GM19351 (cell line): ENCODE measurements around the gene RIPPLY3.

Experiments used
- ATAC-seq: cut with Tn5 transposase; IDR thresholded peaks from one replicate; pipeline ENCODE4 v1.9.1; 2021; ENCODE audit warnings: mild to moderate bottlenecking, moderate library complexity; ENCODE audit not compliant: unreplicated experiment

Gene RIPPLY3

DNA sequence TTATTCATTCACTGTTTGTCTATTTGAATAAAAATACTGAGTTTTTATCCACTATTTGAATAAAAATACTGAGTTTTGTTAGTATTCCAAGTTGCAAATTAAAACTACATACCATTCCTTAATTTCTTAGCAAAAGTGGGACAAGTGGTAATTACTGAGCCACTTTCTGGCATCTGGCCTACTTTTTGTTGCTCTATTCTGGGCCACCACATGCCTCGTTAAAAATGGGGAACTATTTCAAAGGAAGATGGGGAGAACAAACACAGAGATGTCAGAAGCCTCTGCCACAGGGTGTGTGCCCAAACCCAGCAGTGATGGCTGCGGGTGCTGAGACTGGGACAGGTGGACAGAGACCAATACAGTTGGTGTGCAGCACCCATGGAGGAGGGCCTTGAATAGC is 51.8 kb downstream of the RIPPLY3 start:
- no peak for ATAC-seq

DNA sequence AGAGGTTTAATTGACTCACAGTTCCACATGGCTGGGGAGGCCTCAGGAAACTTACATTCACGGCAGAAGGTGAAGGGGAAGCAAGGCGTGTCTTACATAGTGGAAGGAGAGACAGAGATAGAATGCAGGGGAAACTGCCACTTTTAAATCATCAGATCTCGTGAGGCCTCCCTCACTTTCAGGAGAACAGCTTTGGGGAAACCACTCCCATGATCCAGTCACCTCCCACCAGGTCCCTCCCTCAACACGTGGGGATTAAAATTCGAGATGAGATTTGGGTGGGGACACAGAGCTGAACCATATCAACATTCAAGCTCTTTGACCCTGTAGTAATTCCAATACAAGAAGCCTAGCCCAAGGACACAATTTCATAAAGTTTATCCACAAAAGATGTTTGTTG is 52.7 kb downstream of the RIPPLY3 start:
- no peak for ATAC-seq

DNA sequence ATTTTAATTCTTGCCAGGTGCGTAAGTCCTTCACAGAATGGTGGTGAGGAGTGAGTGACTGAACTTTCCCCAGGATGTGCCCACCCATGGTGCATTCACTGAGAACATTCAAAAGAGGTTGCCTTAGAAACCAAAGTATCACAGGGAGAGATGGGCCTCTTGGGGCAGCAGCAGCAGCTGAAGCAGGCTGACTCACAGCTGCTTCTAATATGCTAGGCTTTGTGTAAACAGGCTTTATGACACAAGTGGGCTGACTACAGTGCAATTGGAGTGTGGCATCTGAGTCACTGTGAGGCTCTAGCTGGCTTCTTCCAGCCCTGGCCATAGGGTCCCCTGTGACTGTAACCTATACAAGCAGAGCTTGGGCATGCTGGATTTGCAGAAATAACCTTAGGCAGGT is 53.8 kb downstream of the RIPPLY3 start:
- no peak for ATAC-seq

DNA sequence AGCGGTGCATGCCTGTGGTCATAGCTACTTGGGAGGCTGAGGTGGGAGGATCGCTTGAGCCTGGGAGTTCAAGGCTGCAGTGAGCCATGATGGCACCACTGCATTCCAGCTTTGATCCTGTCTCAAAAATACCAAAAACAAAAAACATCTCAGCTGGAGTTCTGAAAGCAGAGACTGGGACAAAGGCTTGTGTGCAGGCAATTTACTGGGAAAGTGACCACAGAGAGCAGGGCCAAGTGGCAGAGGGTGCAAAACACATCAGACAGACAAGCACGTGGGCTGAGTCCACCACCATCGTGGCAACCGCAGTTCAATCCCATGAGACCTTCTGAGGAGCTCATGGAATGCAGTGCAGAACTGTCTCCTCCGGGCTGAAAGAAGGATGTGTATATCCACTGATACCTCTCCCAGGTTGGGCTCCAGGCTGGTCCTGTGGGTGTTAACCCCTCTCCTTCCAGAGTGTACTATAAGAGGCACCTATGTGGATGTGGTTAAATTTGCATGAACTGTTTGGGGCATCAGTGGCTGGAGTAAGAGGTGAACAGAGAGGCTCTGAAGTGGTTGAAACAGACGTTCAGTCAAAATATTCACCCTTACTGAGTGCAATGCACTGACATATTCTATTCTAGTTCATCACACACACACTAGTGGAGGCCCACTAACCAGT is 55.6 kb downstream of the RIPPLY3 start:
- ATAC-seq, result no peak

DNA sequence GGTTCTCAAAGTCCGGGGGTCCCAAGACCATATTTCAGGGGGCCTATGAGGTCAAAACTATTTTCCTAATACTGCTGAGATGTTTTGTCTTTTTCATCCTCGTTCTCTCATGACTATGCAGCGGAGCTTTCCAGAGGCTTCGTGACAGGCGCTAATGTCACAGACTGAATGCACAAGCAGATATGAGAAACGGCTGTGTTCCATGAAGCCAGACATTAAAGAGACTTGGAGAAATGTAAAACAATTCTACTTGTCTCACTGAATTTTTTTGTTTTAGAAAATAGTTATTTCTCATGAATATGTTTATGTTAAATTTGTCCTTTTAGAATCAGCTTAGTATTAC is 56.1 kb downstream of the RIPPLY3 start:
- ATAC-seq, result no peak

DNA sequence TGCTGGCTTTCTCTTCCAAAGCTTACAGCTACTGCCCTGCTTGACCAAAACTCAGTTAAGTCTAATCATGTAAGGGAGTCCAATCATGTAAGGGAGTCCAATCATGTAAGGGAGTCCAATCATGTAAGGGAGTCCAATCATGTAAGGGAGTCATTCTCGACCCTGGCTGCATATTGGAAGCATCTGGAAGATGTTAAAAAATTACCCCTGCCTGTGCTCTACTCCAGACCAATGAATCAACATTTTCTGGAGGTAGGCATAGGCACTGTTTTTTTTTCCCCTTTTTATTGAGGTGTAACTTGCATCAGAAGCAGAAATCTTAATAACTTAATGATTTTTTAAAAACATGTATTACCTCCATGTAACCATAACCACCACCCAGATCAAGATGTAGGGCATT is 56.9 kb downstream of the RIPPLY3 start:
- ATAC-seq, result no peak

DNA sequence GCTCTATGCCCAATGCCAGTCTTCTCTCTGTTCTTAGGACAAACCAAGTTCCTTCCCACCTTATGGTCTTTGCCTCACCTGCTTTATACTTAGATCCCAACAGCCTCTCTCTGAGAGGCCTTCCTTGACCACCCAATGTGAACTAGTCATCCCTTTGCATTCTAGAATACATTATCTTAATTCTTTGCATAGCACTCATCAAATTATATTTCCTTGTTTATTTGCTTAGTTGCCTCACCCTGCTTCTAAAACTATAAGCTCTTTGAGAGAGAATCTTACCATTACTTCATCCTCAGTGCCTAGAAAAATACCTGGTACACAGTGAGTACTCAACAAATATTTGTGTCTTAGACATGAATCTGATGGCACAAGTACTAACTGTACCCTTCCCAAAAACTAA is 58.3 kb downstream of the RIPPLY3 start:
- no peak for ATAC-seq

DNA sequence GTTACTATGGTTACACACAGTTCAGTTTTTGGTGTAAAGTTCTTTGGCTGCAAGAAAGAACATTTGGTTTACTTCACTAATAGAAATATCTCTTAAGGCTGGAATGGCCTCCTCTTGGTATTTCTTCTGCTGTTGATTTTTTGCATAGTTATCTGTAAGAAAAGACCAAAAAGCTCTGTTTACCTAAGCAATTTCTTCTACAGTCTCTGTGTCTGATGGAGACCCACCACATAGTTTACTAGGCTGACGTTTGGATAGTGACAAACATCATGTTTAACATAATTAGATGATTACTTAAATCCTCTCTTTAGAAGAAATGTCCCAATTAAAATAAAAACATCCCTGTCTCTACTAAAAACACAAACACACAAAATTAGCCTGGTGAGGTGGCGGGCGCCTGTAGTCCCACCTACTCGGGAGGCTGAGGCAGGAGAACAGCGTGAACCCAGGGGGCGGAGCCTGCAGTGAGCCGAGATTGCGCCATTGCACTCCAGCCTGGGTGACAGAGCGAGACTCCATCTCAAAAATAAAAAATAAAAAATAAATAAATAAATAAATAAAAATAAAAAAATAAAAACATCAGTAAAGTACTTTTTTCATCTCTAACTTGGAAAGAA is 59.2 kb downstream of the RIPPLY3 start:
- no peak for ATAC-seq
